Esophagus mucosa (tissue), 1 donor: Measurements from ENCODE around the gene CHAMP1. TPM values are rescaled to one million over a fixed set of nuclear protein-coding genes. Genes with fewer than 3 reads are reported as not detected.
"Not testable (repeated sequence)": the region's sequence is repeated elsewhere in the genome, so short reads cannot be mapped to it uniquely, and the experiment has no call there.

Experiments
- ATAC-seq: fragments of 200-7000 bp; cut with Tn5 transposase; one replicate; pipeline ENCODE4 v1.9.1; 2020
- total RNA-seq: library from RNA; stranded (reverse); gene quantifications from one replicate; pipeline ENCODE4 v1.2.4, GENCODE V29; 2023
- donor health status: DM: yes; HTN: yes; CAD: no.

Gene CHAMP1
- total RNA-seq, 1 donor from 2014 or later = 8.9 TPM

GRCh38 chr13:114299604-114300305 lies 14.5 kb upstream of the CHAMP1 start:
- ATAC-seq = no peak

GRCh38 chr13:114303700-114304327 lies 10.5 kb upstream of the CHAMP1 start:
- ATAC-seq = no peak

- ATAC-seq = no peak
Measured at GRCh38 chr13:114304346-114305034, 9.8 kb upstream of the CHAMP1 start.

- no peak for ATAC-seq
Measured at GRCh38 chr13:114309086-114309485, 5.2 kb upstream of the CHAMP1 start.

GRCh38 chr13:114309806-114310410 lies 4.4 kb upstream of the CHAMP1 start:
- ATAC-seq = no peak

- no peak for ATAC-seq
Measured at GRCh38 chr13:114310956-114311355, 3.3 kb upstream of the CHAMP1 start.

GRCh38 chr13:114311387-114311786 lies 2.9 kb upstream of the CHAMP1 start:
- ATAC-seq = no peak

GRCh38 chr13:114311908-114312307 lies 2.4 kb upstream of the CHAMP1 start:
- ATAC-seq = no peak

- ATAC-seq = no peak
Measured at GRCh38 chr13:114313061-114313860, 1.0 kb upstream of the CHAMP1 start.

- no peak for ATAC-seq
Measured at GRCh38 chr13:114315074-114315785, 927 bp downstream of the CHAMP1 start.

- no peak for ATAC-seq
Measured at GRCh38 chr13:114318624-114319023, 4.3 kb downstream of the CHAMP1 start.

- no peak for ATAC-seq
Measured at GRCh38 chr13:114319441-114319913, 5.2 kb downstream of the CHAMP1 start.

GRCh38 chr13:114320065-114320464 lies 5.8 kb downstream of the CHAMP1 start:
- no peak for ATAC-seq

GRCh38 chr13:114321256-114321655 lies 7.0 kb downstream of the CHAMP1 start:
- no peak for ATAC-seq

- ATAC-seq = no peak
Measured at GRCh38 chr13:114323349-114323748, 9.0 kb downstream of the CHAMP1 start.

GRCh38 chr13:114324334-114324733 lies 10.0 kb downstream of the CHAMP1 start:
- ATAC-seq = no peak

GRCh38 chr13:114325729-114326128 lies 11.4 kb downstream of the CHAMP1 start:
- ATAC-seq = no peak

GRCh38 chr13:114328034-114328433 lies 13.7 kb downstream of the CHAMP1 start:
- no peak for ATAC-seq

GRCh38 chr13:114328595-114328994 lies 14.3 kb downstream of the CHAMP1 start:
- ATAC-seq = no peak

- ATAC-seq = peak; percentile 46
Measured at GRCh38 chr13:114330086-114330485, 15.8 kb downstream of the CHAMP1 start.

- ATAC-seq = not testable (repeated sequence)
Measured at GRCh38 chr13:114333881-114334280, 19.6 kb downstream of the CHAMP1 start.
